ENCODE data around the gene MBNL2.

The MBNL2 gene

DNA sequence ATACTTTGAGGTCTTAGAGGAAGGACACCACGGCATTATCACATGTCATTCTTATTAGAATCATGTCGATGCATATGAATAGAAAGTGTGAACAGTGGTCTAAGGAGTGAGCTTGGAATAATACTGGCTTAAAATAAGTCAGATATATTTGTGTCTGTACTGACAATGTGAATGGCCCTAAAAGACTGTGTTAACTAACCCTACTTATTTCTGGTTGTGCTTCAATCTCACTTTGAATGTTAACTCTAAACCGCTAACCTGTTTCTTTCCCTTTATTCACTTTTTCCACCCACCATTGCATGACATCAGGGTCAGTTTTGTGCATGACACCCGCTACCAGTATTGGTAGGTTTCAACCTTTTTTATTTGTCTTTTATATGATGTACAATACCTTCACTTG is 142.7 kb downstream of the MBNL2 start:
- H3K4me3 ChIP-seq (ENCODE audit: low read depth in 1 of 2, low read length in 2 of 2) = no peak overlapping the region
- H3K36me3 ChIP-seq (ENCODE audit: insufficient read depth, low read length) = peaks cover 36% of the 10 kb centered on the region

DNA sequence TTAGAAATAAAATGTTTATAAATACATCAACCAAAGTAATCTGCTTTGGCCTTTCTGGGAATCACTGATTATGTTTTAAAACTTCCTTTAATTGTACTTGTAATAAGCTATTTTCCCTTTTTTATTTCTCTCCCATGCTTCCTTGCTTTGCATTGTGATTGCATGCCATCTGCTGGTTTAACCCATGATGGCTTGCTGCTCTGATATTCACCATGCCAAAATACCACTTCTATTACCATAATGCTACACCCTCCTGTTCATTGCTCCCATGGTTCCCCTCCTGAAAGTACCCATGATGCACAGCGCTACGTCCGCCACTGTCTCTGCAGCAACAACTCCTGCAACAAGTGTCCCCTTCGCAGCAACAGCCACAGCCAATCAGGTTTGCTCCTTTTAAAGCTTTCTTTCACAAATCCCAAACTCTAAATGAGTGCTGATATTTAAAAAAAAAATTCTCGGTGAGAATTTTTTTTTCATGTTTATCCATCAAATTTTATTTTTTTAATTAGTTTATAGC is 144.1 kb downstream of the MBNL2 start:
- Histone ChIP-seq H3K36me3 (ENCODE audit: insufficient read depth, low read length) (peaks cover 29% of the 10 kb centered on the region), H3K4me3 (ENCODE audit: low read depth in 1 of 2, low read length in 2 of 2) (no peak overlapping the region), H3K27ac (ENCODE audit: low read depth, low read length) (no peak overlapping the region), H3K9me3 (ENCODE audit: low read length) (no peaks in the 10 kb centered on the region), H3K27me3 (ENCODE audit: control insufficient read depth in 1 of 2, insufficient read depth in 2 of 2, low read length in 2 of 2) (no peaks in the 10 kb centered on the region), H3K9ac (ENCODE audit: low read length) (no peak overlapping the region), H3K4me1 (ENCODE audit: insufficient read depth, low read length) (peaks cover 6% of the 10 kb centered on the region)

More for the DNA sequence above, 142.7 kb downstream of the MBNL2 start:
- Histone ChIP-seq H3K27me3 (ENCODE audit: control insufficient read depth in 1 of 2, insufficient read depth in 2 of 2, low read length in 2 of 2) (no peaks in the 10 kb centered on the region), H3K9ac (ENCODE audit: low read length) (no peak overlapping the region), H3K4me1 (ENCODE audit: insufficient read depth, low read length) (peaks cover 6% of the 10 kb centered on the region), H3K27ac (ENCODE audit: low read depth, low read length) (no peak overlapping the region), H3K9me3 (ENCODE audit: low read length) (no peaks in the 10 kb centered on the region)

DNA sequence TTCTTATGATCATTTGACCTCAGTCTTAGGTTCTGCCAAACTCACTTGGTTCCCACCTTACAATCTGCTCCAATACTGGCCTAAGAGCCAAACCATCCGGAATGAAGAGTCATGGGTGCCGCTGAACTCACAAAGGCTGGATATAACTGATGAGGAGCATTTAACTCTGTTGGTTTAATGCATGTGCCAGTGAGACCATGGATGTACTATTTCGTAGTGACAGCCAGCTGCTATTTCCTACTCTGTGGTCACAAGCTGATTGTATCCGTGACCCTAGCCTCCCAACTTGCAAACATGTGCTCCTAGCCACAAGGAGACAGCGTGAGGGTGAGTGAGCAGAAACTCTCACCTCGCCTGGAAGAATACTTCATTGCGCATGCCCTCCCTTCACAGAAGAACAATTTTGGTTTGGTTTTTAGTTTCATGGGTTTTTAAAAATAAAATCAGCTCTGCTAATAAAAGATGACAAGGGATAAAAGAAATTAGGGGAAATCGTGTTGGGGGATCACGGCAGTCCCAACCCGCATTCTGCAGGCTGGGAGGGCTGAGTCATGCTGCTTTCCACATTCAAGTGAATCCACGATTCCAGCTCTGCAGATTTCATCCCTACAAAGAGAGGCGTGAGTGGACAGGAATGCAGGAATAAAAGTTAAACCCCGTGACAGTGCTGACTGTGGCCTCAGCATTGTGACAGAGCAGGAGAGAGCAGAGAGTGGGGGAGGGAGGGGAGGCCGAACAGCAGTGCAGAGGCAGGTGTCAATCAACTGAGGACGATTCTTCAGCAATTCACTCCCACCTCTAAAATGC is 145.1 kb downstream of the MBNL2 start:
- H3K27me3 ChIP-seq (ENCODE audit: control insufficient read depth in 1 of 2, insufficient read depth in 2 of 2, low read length in 2 of 2) = no peaks in the 10 kb centered on the region
- H3K27ac ChIP-seq (ENCODE audit: low read depth, low read length) = no peak overlapping the region
- no peak overlapping the region for H3K9ac ChIP-seq (ENCODE audit: low read length)

DNA sequence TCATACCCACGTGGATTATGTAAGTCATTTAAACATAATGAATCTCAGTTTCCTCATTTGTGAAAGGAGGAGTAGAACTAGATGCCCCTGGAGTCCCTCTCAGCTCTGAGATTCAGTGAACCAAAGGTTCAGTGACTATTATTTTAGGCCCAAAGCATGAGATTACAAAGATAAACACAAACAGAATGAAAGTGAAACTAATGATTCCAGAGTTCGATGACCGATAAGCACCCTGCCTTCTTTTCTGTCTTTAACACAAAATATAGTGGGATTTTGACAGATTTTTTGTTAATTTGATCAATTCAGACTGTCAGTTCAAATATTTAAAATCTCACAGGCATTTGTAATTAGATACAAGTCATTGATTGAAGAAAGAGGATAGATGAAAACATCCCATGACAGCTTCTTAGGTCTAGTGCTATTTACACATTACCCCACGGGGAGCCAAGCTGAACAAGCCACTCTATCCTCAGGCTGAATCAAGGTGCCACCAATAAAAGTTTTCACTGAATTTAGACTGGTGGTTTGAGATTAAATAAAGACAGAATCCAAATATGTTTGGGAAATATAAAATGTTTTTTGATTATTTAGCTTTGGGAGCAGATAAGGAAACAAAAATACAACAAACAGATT is 147.2 kb downstream of the MBNL2 start:
- Histone ChIP-seq H3K4me1 (ENCODE audit: insufficient read depth, low read length) (peaks cover 6% of the 10 kb centered on the region), H3K9ac (ENCODE audit: low read length) (peak overlapping the region; percentile 51), H3K27ac (ENCODE audit: low read depth, low read length) (peak overlapping the region; percentile 10), H3K27me3 (ENCODE audit: control insufficient read depth in 1 of 2, insufficient read depth in 2 of 2, low read length in 2 of 2) (no peaks in the 10 kb centered on the region), H3K4me3 (ENCODE audit: low read depth in 1 of 2, low read length in 2 of 2) (peak overlapping the region; percentile 25 to 28), H3K36me3 (ENCODE audit: insufficient read depth, low read length) (peaks cover 16% of the 10 kb centered on the region), H3K9me3 (ENCODE audit: low read length) (no peaks in the 10 kb centered on the region)

More for the DNA sequence above, 145.1 kb downstream of the MBNL2 start:
- Histone ChIP-seq H3K4me1 (ENCODE audit: insufficient read depth, low read length) (peaks cover 6% of the 10 kb centered on the region), H3K36me3 (ENCODE audit: insufficient read depth, low read length) (peaks cover 34% of the 10 kb centered on the region), H3K4me3 (ENCODE audit: low read depth in 1 of 2, low read length in 2 of 2) (no peak overlapping the region), H3K9me3 (ENCODE audit: low read length) (no peaks in the 10 kb centered on the region)

DNA sequence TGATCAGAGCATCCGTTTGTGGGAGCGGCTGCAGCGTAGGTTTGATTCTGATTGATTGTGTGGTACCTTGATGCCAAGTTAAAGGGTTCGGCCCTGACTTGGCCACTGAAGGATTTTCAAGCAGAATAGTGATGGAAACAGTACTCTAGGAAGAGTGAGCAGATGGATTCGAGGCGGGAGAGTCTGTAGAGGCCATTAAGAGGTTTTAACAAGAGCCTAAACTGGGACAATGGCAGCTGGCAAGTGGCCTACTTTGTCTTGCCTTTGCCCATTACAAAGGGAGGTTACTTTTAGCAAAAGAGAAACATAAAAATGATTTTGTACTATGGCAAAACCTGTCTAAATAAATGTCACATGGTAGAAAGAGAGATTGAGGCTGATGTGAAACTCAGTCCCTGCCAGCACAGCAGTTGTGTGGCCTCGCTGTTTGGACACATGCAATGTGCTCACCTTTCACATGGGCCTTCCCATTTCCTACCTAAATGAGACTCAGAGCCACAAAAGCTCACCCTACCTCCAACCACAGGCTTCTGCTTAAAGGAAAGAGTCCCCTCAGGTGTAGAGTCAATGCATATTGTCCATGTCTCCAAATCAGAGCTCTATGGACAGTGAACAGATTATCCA is 149.5 kb downstream of the MBNL2 start:
- Histone ChIP-seq H3K9me3 (ENCODE audit: low read length) (no peaks in the 10 kb centered on the region), H3K4me3 (ENCODE audit: low read depth in 1 of 2, low read length in 2 of 2) (no peak overlapping the region), H3K27me3 (ENCODE audit: control insufficient read depth in 1 of 2, insufficient read depth in 2 of 2, low read length in 2 of 2) (no peaks in the 10 kb centered on the region), H3K9ac (ENCODE audit: low read length) (no peak overlapping the region), H3K27ac (ENCODE audit: low read depth, low read length) (no peak overlapping the region), H3K36me3 (ENCODE audit: insufficient read depth, low read length) (peaks cover 29% of the 10 kb centered on the region), H3K4me1 (ENCODE audit: insufficient read depth, low read length) (peaks cover 6% of the 10 kb centered on the region)

DNA sequence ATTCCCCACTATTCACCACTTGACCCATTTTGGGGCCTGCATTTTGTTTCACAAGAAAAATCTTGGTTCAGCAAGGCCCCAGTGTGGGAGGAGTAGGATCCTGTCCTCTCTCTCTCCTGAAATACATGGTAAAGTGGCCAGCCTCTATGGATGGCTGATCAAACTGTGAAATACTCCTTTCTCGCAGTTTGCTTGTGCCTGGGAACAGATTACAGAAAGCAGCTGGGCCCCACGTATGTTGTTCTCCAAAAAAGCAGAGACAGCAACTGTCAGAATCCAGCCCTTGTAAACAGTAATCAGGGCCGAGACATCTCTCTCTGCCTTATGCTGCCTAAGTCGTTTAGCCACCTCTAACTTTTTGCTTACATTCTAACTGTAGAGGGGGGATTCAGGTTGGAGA is 150.8 kb downstream of the MBNL2 start:
- no peak overlapping the region for H3K27ac ChIP-seq (ENCODE audit: low read depth, low read length)
- H3K4me3 ChIP-seq (ENCODE audit: low read depth in 1 of 2, low read length in 2 of 2) = no peak overlapping the region
- H3K4me1 ChIP-seq (ENCODE audit: insufficient read depth, low read length) = peaks cover under 1% of the 10 kb centered on the region
- H3K9me3 ChIP-seq (ENCODE audit: low read length) = no peaks in the 10 kb centered on the region
- peaks cover 27% of the 10 kb centered on the region for H3K36me3 ChIP-seq (ENCODE audit: insufficient read depth, low read length)
- H3K9ac ChIP-seq (ENCODE audit: low read length) = no peak overlapping the region
- no peaks in the 10 kb centered on the region for H3K27me3 ChIP-seq (ENCODE audit: control insufficient read depth in 1 of 2, insufficient read depth in 2 of 2, low read length in 2 of 2)

DNA sequence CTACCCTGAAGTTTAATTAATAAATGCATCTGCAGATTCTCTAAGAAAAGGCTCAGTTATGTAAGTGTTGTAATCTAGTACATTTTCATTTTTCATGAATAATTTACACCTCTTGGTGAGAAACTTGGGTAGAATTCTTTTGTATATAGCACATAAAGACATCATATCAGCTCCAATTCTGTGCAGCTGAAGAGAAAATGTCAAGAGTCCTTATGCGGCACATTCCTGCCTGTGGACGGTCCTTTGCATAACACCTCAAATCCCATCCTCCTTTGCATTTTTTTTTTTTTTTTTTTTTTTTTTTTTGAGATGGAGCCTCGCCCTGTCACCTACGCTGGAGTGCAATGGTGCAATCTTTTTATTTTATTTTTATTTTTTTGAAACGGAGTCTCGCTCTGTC is 151.7 kb downstream of the MBNL2 start:
- no peaks in the 10 kb centered on the region for H3K27me3 ChIP-seq (ENCODE audit: control insufficient read depth in 1 of 2, insufficient read depth in 2 of 2, low read length in 2 of 2)
- H3K9me3 ChIP-seq (ENCODE audit: low read length) = no peaks in the 10 kb centered on the region
- peaks cover 27% of the 10 kb centered on the region for H3K36me3 ChIP-seq (ENCODE audit: insufficient read depth, low read length)

DNA sequence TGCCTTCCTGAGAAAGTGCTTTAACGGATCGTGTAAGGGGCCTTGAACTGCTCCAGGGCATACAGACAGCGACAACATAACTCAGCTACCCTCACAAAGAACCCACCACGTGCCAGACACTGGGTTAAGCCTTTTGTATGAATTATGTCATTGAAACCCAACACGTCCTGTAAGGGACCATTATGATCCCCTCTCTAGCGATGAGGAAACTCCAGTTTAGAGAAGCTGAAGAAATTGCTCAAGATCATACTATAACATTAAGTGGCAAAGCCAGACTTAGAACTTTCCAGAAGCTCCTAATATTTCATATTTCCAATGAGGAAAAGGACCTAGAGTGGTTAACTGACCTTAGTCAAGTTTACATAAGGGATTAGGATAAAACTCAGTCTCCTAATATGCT is 154.8 kb downstream of the MBNL2 start:
- Histone ChIP-seq H3K4me3 (ENCODE audit: low read depth in 1 of 2, low read length in 2 of 2) (no peak overlapping the region), H3K36me3 (ENCODE audit: insufficient read depth, low read length) (peaks cover 34% of the 10 kb centered on the region), H3K4me1 (ENCODE audit: insufficient read depth, low read length) (no peaks in the 10 kb centered on the region), H3K9ac (ENCODE audit: low read length) (no peak overlapping the region), H3K9me3 (ENCODE audit: low read length) (no peaks in the 10 kb centered on the region), H3K27me3 (ENCODE audit: control insufficient read depth in 1 of 2, insufficient read depth in 2 of 2, low read length in 2 of 2) (no peaks in the 10 kb centered on the region), H3K27ac (ENCODE audit: low read depth, low read length) (no peak overlapping the region)

More for the DNA sequence above, 151.7 kb downstream of the MBNL2 start:
- H3K4me3 ChIP-seq (ENCODE audit: low read depth in 1 of 2, low read length in 2 of 2) = no peak overlapping the region
- no peaks in the 10 kb centered on the region for H3K4me1 ChIP-seq (ENCODE audit: insufficient read depth, low read length)
- no peak overlapping the region for H3K27ac ChIP-seq (ENCODE audit: low read depth, low read length)
- H3K9ac ChIP-seq (ENCODE audit: low read length) = no peak overlapping the region

DNA sequence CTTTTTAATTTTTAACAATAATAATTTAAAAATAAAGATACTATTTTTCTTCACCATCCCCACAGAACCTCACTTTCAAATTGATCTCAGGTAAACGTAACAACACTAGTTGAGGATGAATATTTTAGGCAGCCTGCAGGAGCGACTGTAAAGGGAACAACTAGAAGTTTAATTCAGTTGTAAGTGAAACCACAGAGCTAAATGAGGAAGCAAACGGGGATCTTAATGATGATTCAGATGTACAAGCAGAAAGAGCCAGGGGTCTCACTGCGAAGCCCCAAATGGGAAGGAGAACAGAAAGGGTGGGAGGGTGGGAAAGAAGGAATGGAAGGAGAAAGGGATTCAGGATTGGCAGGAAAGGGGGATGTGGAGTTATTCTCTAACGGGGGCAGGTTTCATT is 157.3 kb downstream of the MBNL2 start:
- Histone ChIP-seq H3K27me3 (ENCODE audit: control insufficient read depth in 1 of 2, insufficient read depth in 2 of 2, low read length in 2 of 2) (no peaks in the 10 kb centered on the region), H3K4me3 (ENCODE audit: low read depth in 1 of 2, low read length in 2 of 2) (no peak overlapping the region), H3K36me3 (ENCODE audit: insufficient read depth, low read length) (peaks cover 34% of the 10 kb centered on the region), H3K9ac (ENCODE audit: low read length) (no peak overlapping the region), H3K9me3 (ENCODE audit: low read length) (no peaks in the 10 kb centered on the region), H3K4me1 (ENCODE audit: insufficient read depth, low read length) (no peaks in the 10 kb centered on the region), H3K27ac (ENCODE audit: low read depth, low read length) (no peak overlapping the region)

DNA sequence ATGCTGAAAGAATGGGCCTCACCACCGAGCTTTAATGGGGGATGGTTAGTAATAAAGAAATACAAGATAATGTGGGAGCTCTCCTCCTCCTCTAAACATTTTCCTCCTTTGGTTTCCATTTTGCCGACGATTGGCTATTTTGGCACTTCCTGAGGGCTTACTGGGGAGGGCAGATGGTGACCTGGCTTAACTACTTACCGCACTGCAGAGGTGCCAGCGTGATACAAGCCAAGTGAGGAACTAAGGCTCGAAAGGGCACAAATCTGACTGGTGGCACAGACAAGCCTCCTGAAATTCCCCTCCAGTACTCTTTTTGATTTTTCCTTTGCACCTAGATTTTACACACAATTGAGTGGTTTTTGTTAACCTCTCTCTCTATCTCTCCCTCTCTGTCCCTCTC is 158.6 kb downstream of the MBNL2 start:
- H3K9ac ChIP-seq (ENCODE audit: low read length) = no peak overlapping the region
- H3K9me3 ChIP-seq (ENCODE audit: low read length) = no peaks in the 10 kb centered on the region
- no peak overlapping the region for H3K27ac ChIP-seq (ENCODE audit: low read depth, low read length)
- no peaks in the 10 kb centered on the region for H3K27me3 ChIP-seq (ENCODE audit: control insufficient read depth in 1 of 2, insufficient read depth in 2 of 2, low read length in 2 of 2)
- no peak overlapping the region for H3K4me3 ChIP-seq (ENCODE audit: low read depth in 1 of 2, low read length in 2 of 2)
- peaks cover 25% of the 10 kb centered on the region for H3K36me3 ChIP-seq (ENCODE audit: insufficient read depth, low read length)
- H3K4me1 ChIP-seq (ENCODE audit: insufficient read depth, low read length) = peaks cover 11% of the 10 kb centered on the region

DNA sequence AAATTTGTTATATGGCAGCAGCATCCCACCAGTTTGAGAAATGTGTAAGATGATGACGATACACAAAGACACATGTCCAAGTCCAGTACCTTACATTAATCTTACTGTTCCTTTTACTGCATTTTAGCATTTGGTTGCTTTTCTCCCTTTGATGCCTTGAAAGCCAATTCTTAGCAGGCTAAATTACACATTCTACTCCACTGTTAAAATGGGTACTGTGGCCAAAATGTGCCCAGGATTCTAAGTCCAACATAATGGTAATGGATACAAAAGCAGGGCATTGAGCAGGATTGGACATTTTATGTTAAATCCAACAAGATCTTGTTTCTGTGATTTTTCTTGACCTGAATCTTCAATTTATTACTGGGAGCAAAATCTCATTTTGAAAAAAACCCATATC is 159.1 kb downstream of the MBNL2 start:
- no peak overlapping the region for H3K9ac ChIP-seq (ENCODE audit: low read length)
- peaks cover 25% of the 10 kb centered on the region for H3K36me3 ChIP-seq (ENCODE audit: insufficient read depth, low read length)
- H3K27ac ChIP-seq (ENCODE audit: low read depth, low read length) = no peak overlapping the region
- no peak overlapping the region for H3K4me3 ChIP-seq (ENCODE audit: low read depth in 1 of 2, low read length in 2 of 2)
- no peaks in the 10 kb centered on the region for H3K27me3 ChIP-seq (ENCODE audit: control insufficient read depth in 1 of 2, insufficient read depth in 2 of 2, low read length in 2 of 2)
- peaks cover 16% of the 10 kb centered on the region for H3K4me1 ChIP-seq (ENCODE audit: insufficient read depth, low read length)
- H3K9me3 ChIP-seq (ENCODE audit: low read length) = no peaks in the 10 kb centered on the region

All from muscle layer of colon (tissue), 2 donors.